HG02759 (cell line): ENCODE results near the gene PDHX.
"Not testable (repeated sequence)": the region's sequence is repeated elsewhere in the genome, so short reads cannot be mapped to it uniquely, and the experiment has no call there.

Experiments used
- ATAC-seq: cut with Tn5 transposase; IDR thresholded peaks from one replicate; pipeline ENCODE4 v1.9.1; 2021; ENCODE audit warnings: mild to moderate bottlenecking, moderate library complexity; ENCODE audit not compliant: unreplicated experiment

PDHX gene

DNA sequence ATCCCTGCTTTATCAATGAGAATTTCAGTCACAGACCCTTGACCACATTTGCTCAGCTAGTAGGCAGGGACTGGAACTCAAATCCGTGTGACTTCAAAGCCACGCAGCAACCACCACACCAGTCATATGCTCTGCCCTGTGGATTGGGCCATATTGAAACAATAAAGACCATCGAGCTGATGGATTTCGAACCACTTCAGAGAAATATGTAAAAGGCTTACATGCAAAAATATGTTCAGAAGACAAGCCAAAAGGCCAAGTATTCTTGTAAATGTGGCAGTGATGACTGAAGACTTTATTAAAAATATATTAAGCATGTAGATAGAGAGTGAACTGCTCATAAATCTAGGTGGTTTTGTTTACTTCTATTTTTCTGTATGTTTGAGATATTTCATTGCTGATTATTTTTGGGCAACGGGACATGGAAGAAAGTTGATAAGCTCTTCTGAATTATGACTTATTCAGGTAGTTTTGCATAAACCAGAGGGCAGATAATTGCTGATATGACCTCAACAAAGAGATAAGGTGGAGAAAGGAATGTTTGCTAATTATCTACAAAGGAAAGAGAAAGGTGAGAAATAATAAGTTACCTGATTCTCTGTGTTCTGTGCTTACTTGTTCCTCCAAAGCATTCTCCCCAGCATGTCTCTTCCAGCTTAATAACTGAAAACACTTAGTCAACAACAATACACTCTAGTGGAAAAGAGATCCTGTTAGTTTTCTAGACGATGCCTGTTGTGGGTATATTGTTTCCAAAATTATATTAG, 99.4 kb downstream of the PDHX start:
- ATAC-seq = no peak

DNA sequence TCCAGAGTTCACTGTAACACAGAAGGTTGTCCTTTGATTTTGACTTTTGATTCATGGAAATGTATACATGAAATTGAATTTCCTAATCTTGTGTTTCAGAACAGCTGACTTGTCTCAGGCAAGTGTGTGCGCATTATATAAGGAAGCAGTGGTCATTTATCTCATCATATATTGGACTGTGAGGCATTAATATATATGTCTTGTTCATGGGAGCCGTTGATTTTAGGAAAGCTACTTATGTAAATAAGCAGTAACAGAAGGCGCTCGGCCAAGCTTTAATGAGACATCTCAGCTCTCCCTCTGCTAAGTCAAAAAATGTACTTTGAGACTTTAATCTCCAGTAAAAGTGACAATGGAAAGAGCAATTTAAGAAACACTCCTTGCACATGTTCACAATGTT, 100.5 kb downstream of the PDHX start:
- ATAC-seq = no peak

DNA sequence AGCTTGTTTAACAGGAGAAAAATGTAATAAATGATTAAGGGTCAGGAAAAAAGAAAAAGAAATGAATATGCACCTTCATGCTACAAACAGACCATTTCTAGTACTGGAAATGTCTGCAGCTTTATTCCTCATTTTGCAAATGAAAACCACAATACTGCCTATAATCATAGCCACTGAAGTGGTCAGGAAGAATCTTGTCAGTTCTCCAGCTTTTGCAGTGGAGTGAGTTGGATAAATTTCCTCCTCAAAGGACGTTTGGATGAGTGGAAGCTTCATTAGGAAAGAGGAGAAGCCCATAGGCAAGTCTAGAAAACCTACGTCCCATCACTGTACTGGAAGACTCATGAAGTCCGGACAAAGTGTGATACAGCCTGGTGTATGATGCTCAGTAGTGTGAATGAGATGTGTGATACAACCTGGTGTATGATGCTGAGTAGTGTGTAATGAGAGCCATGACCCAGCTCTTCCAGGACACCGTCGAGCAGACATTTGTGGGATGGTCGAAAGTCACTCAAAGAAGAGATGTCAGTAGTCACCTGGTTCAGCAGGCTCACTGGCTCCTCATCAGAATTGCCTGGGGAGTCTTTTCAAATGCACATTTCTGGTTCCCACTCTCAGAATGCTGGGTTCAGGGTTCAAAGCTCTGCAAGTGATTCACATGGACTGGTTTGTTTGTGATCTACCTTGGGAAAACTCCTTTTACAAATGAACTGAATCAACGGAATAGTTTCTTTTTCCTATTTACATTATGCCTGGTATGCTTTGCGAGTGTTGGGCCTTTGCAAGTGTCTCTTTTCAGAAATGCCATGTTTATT, 101.3 kb downstream of the PDHX start:
- ATAC-seq = no peak

DNA sequence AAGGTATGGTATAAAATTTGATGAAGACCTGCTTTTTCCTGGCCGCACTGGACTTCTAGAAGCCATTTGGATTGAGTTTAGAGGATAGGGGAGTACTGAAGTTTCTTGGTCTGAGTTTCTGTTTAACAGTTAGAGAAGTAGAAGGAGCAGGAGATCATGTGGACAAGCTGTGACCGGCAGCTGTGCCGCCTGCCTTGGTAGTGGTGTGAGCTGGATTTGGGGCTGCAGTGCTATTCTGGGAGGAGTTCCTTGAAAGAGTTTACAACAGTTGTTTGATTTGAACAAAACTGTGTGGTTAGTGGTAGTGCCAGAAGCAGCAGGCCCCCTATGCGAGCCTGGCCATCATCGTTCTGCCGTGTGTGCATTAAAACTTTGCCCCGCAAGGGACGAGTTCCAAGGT, 105.2 kb downstream of the PDHX start:
- no peak for ATAC-seq

DNA sequence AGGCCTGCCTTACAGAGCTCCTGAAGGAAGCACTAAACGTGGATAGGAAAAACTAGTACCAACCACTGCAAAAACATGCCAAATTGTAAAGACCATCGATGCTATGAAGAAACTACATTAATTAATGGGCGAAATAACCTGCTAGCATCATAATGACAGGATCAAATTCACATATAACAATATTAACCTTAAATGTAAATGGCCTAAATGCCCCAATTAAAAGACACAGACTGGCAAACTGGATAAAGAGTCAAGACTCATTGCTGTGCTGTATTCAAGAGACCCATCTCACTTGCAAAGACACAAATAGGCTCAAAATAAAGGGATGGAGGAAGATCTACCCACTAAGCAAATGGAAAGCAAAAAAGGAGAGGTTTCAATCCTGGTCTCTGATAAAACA, 107.5 kb downstream of the PDHX start:
- not testable (repeated sequence) for ATAC-seq

DNA sequence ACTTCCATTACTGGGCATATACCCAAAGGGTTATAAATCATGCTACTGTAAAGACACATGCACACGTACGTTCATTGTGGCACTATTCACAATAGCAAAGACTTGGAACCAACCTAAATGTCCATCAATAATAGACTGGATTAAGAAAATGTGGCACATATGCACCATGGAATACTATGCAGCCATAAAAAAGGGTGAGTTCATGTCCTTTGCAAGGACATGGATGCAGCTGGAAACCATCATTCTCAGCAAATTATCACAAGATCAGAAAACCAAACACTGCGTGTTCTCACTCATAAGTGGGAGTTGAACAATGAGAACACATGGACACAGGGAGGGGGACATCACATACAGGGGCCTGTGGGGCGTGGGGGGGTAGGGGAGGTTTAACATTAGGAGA, 111.6 kb downstream of the PDHX start:
- not testable (repeated sequence) for ATAC-seq

DNA sequence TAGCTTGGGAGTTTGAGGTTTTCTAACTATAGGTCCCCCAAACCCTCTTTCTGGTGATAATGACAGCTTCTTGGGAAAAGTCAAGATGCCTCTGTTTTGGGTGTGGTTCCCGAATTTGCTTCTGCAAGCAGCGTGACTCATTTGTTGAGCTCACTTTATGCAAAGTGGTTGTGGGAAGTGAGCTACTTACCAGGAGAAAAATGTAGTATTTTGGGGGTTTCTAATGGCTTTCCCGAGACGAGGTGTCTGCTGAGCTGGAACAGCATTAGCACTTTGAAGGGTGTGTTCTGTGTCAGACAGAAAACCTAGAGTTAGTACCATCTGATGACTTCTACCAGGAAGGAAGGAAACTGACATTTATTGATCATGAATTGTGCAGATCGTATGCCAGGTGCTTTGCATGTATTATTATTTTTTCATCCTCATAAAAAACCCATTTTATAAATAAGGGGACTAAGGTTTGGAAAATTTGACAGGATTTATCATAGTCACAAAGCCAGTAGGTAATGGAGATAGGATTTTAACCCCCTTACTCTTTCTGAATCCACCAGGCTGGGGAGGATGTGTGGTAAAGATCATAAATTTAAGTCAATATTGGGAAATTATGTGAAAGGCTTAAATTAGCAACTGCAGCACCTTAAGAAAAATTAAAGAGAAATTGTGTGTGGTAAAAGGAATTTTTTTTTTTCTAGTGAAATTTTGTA, 113.7 kb downstream of the PDHX start:
- ATAC-seq = peak; percentile 91

DNA sequence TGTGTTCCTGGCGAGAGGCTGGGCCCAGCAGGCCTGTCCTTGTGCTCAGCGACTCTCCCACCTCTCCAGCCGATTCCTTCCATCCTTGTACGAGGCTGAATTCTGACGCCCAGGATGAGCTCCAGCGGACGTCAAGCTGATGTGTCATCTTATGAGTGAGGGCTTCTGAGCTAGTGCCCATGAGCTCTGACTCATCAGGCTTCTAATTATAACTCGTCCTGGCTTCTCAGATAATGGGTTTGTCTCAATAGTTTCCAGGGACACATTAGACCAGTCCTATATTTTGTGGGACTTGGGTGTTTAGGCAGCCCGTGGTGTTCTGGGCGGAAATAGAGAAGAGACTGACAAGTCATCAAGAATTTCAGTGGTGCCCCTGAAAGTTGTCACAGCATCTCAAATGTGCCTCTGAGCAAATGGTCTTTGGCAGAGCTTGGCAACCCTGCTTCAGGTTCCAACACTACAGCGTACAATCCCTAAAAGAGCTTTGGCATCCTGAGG, 114.3 kb downstream of the PDHX start:
- ATAC-seq = no peak

DNA sequence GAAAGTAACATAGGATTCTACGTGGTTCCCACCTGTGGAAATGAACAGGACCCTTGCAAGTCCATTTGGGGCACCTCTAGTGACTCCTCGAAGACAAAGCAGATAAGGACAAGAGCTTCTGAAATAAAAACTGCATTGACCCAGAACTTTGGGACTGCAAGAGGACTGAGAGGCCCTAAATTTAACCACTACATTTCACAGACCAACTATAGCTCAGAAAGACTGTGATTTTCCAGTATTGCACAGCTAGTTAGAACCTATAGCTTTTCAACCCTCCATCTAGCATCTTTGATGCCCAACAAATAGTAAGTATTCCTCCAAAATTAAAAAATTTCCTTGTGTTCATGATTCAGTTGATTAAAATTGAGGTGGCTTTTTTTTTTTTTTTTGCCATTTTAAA, 114.9 kb downstream of the PDHX start:
- ATAC-seq = no peak

DNA sequence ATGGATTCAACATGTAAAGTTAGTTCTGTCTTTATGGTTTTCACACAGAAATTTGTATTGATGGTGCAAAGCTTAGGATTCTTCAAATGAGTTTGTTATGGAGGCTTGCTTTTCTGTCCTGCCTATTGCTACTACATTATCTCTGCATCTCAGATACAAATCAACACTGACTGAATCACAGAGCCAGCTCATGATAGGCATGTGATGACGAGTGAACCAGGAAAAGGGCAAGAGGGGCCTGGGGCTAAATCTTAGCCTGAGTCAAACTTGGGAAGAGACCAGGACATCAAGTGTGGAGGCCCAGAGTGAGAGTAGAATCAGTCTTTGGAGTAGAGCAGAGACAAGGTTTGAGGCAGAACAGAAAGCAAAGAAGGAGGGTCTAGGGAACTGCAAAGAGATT, 115.4 kb downstream of the PDHX start:
- ATAC-seq = no peak

DNA sequence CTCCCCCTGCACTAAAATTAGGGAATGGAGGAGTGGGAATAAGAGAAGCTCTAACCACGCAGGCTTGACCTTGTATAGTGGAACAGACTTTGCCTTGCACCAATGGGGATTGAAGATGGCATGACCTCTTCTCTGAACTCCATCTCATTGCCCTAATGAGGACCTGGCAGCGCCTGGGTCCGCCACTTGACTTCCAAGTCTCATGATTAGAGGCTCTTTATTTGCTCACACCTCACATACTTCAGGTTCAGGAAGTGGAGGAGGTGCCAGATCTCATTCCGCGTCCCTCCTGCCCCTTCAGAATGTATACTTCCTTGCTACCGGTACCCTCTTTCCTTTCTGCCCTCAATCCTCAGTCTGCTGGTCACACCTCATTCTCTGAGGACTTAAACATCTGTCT, 116.6 kb downstream of the PDHX start:
- no peak for ATAC-seq

DNA sequence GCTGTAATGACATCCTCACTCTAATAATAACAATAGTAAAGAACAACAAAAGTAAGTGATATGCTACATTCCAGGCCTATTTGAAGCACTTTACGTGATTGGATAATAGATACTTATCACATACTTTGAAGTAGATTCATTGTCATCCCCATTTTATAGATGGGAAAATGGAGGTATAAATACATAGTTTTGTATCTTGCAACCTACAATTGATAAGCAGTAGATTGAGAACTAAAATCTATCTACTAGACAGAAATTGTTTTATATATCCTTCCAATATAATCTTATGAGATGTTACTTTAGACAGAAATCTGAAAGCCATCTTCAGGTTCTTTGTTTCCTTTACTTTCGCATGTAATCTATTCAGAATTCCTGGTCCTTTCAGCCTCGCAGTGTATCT, 118.0 kb downstream of the PDHX start:
- no peak for ATAC-seq

DNA sequence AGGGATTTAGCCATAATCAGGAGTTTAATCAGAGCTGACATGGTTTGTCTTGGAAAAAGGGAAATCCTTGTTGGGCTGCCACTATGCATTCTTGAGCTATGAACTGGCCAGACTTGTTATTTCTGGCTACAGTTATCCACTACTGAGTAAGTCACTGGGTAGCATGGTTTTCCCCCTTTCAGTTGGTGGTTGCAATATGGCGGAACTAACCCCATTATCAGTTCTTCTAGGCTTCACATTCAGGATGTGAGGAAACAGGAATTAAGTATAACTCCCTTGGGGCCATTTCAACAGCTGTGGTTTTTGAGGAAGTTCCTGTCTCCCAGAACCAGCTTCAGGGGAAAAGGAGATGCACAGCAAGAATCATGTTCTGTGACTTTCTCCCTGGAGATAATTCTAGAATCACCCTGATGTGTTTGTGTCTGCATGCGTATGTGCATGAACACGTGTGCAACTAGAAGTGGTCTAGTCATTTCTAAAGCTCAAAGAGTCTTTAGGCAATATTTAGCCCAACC, 119.5 kb downstream of the PDHX start:
- no peak for ATAC-seq

DNA sequence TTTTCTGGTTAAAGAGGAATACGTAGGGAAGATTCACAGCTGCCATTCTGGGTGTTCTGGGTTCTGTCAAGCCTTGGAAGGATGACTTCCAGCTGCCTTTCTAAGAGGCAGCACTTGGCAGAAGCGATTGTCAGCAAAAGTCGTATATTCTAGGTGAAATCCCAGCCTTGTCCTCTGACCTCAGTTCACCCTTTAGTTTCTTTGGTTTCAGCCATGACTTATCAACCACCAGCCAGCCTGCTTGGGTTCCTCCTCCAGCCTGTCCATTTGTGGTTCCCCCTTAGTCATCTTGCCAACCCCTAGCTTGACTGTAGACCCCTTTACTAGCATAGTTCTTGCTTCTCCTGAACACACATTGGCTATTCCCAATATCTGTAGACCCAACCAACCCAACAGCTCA, 120.2 kb downstream of the PDHX start:
- ATAC-seq = no peak

DNA sequence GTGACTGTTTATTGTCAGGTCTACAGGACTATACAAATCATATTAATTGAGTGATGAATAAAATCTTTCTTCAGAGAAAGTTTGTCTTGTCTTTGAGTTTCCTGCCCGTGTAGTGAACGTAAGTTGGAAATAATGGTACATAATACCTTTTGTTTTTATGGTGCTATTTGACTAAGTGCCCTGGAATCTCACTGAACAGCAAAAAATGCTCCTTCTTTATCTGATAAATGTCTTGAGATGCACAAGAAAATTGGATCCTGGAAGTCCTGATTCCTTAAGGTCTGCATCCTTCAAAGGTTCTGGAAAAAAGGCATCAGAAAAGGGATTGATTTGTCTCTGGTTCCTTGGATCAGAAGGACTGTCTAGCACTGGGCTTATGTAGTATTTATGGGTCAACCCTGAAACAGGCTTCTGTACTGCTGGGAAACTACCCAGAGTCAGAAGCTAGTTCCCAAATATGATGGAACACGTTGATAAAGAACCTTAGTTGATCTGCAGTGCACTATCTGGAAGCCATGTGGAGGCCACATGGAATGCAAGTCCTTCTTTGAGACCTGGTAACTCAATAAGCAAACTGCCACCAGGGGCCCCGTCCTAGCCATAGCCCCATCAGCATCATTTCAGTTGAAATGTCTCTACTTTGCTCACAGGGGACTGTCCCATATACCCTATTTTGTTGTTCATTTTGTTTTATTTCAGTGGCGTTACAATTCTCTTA, 122.0 kb downstream of the PDHX start:
- ATAC-seq = no peak

DNA sequence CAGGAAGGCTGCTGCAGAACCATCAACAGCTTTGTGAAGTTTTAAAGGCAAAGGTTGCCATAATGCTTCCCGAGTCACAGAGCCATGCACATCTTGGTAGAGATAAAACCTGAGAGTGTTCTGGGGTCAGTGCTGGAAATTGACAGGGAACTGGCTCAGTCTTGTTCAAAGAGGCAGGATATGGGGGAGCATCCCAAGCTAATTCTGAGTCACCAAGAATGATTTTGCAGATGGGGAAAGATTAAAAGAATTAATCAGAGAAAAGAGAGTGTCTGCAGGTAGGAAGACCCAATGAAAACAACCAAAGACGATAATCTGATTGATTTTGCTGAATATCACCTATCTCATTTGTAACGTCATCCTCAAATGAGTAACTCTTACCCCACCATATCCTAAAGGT, 122.7 kb downstream of the PDHX start:
- no peak for ATAC-seq

DNA sequence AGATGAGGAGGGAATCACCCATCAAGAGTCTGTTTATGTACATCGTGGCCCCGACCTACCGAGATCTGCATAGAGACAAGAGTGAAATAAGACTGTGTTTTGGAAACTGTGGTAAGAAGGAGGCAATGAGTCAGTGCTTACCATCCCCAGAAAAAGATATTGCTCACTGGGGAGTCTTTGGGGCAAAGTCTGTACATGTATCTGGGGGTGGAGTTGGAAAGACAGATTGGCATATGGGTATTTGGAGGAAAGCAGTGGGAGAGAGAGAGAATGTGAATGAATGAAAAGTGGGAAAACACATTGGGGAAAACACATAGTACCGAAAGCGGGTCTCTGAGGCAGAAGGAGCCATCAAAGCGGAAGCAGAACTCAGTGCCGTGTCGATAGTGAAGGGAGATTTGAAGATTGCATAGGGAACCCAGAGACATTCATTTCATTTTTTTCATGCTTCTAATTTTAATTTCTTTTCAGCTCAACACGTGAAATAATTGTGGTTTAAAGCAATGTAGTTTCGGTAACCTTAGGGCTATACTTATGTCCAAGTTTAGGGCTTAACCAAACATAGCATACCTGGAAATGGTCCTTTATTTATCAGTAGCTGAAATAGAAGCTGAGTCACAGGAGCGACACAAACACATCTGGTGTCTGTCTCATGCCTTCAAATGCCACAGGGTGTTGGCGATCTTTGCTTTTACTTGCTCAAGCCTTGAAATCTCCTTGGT, 124.0 kb downstream of the PDHX start:
- ATAC-seq = peak; percentile 71

DNA sequence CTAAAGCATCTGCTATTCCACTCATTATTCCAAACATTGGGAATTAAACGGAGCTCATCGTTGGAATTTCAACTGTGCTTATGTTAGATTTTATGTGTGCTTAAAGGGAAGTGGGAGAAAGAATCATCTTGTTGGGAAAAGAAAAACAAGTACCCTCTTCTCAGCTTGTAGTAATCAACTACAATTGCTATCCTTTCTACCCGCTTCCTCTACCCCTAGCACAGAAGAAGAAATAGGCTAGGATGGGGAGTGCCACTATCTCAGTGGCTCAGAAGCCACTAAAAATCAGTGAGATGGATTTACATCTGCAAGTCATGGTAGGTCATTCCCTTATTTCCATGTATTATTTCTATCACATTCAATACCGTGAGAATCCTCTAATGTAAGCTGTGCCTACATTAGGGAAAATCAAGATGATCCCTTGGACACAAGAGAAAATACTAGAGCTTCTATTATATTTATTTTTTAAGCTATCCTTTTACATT, 124.7 kb downstream of the PDHX start:
- ATAC-seq = no peak

DNA sequence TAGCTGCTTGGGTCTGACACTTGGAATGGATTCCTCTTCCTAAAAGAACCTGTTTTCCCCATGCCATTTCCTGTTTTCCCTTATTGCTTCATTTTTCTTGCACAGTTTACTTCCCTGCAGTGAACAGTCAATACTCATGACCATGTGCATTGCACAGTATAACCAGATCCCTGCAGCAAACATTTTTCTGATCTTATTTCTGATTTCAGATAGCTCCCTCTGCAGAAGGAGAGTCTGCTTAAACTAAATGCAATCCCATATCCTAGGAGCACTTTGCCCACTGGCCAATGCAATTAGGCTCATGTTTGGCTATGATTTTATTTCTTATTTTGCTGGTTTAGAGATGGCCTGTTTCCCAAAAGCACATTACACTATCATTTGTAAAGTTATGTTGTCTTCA, 125.8 kb downstream of the PDHX start:
- no peak for ATAC-seq

DNA sequence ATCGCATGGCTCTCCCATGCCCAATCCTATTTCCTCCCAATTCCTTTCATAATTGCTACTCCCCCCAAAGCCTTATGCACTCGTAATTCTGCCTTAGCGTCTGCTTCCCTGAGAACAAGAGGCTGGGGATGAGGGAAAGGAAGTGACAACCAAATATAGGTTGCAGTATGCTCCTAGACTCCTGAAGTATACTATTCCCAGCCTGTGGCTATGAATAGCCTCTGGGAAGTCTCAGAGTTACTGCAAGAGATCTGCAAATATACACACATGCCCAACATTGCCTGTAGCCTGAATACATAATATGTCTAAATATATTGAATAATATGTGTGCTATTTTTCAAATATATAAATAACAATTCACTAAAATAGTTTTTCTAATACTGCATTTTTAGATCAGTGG, 126.5 kb downstream of the PDHX start:
- no peak for ATAC-seq
